Thoracic aorta (tissue), 2 donors: ENCODE measurements around the gene DCDC2. TPM values are rescaled to one million over a fixed set of nuclear protein-coding genes. Genes with fewer than 3 reads are reported as not detected.

ENCODE experiments used
- ATAC-seq: fragments of 150-250 bp; one replicate; pipeline ENCODE4 v1.8.0; 2017; ENCODE audit warnings: low read depth; ENCODE audit not compliant: insufficient number of reproducible peaks, low FRiP score
- DNase-seq: peaks from one replicate; pipeline ENCODE4 v3.0.0-alpha.2; 2020; ENCODE audit warnings: low spot score
- H3K27ac ChIP-seq, 2 donors: fragments of 200-600 bp; sonication (generic); 1 replicate in 1 of 2; 2 replicates in 1 of 2; pipeline ENCODE4 v1.5.1; 2016; ENCODE audit warnings: mild to moderate bottlenecking in 2 of 2, moderate library complexity in 2 of 2
- H3K27me3 ChIP-seq: fragments of 200-600 bp; sonication (generic); replicated peaks from 2 replicates; pipeline ENCODE4 v1.6.0; 2016; ENCODE audit warnings: mild to moderate bottlenecking; ENCODE audit not compliant: insufficient read depth
- H3K36me3 ChIP-seq: fragments of 200-600 bp; sonication (generic); one replicate; pipeline ENCODE4 v1.5.1; 2016
- H3K4me1 ChIP-seq, 2 donors: fragments of 200-600 bp; sonication (generic); 1 replicate in 1 of 2; 2 replicates in 1 of 2; pipeline versions ENCODE4 v1.5.1 to v1.6.0; 2016; ENCODE audit warnings: low read depth in 2 of 2, mild to moderate bottlenecking in 1 of 2; ENCODE audit not compliant: control insufficient read depth in 1 of 2
- H3K4me3 ChIP-seq: fragments of 200-600 bp; sonication (generic); 2 replicates; pipeline ENCODE4 v1.5.1; 2016; ENCODE audit warnings: mild to moderate bottlenecking
- H3K9me3 ChIP-seq: fragments of 200-600 bp; sonication (generic); 2 replicates; pipeline ENCODE4 v1.5.1; 2016
- CTCF ChIP-seq: fragments of 200-600 bp; sonication (generic); IDR thresholded peaks from one replicate; pipeline ENCODE4 v1.5.1; 2019; ENCODE audit warnings: antibody characterized with exemption
- total RNA-seq, 2 donors: library from RNA; depleted of rRNA; stranded (reverse); fragments of >200 nt; gene quantifications; one replicate each; pipeline versions ENCODE4 v1.1.0 to v1.2.3, GENCODE V29; 2016

The DCDC2 gene
- total RNA-seq, 2 donors from 2014 or later: not detected

DNA sequence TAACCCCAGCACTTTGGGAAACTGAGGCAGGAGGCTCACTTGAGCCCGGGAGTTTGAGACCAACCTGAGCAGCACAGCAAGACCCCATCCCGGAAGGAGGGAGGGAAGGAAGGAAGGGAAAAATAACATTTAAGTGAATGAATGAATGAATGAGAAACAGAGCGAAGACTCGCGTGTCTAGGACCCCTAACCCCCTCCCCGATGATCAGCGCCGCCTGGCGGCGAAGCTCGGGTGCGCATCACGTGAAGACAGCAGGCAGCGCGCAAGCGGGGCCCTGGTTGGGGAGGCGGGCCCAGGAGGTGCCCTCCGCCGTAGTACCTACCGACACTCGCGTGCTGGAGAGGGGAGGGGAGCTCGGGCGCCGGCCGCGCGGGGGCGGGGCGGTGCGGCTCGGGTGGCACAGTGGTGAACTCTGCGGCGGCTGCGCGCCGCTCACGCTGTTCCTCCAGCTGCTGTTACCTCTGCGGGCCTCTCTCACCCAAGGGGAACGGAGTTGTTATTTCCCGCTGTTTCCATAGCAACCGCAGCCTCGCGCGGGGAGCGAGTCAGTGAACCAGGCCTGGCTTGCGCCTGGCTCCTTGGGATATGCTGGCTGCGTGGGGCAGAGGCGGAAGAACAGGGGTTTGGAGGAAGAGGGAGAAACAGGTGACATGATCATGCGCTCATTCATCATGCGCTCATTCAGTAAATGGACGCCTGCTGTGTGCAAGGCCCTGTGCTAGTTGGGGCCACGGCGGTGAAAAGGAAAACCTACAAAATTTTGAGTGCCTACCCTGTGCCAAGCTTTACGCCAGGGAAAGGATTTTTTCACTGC is 2.0 kb upstream of the DCDC2 start:
- TF ChIP-seq CTCF: peak; percentile 64
- no peaks in the 10 kb centered on the region for H3K27me3 ChIP-seq
- ATAC-seq: peak; percentile 34
- H3K27ac ChIP-seq: no peak overlapping the region
- H3K4me3 ChIP-seq: peak overlapping the region; percentile 78
- peak; percentile 25 for DNase-seq
- H3K4me1 ChIP-seq: peaks cover 13 to 23% of the 10 kb centered on the region in 2 donors
- no peaks in the 10 kb centered on the region for H3K9me3 ChIP-seq
- H3K36me3 ChIP-seq: no peaks in the 10 kb centered on the region

DNA sequence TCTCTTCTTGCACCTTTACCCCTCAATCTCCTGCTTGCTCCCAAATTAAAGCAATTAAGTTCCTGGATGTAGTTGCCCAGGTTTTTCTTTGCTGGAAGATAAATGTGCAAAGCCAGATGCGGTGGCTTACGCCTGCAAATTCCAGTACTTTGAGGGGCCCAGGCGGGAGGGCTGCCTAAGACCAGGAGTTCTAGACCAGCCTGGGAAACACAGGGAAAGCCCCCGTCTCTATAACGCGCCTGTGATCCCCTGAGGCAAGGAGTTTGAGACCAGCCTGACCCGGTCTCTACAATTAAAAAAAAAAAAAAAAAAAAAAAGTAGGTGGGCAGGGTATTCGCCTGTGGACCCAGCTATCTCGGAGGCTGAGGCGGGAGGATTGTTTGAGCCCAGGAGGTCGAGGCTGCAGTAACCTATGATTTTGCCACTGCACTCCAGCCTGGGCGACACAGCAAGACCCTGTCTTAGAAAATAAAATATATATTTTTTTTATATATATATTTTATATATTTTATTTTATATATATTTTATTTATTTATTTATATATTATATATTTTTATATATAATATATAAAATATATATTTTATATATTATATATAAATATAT is 461 bp upstream of the DCDC2 start:
- no peak overlapping the region for H3K27ac ChIP-seq
- H3K9me3 ChIP-seq: no peaks in the 10 kb centered on the region
- peaks cover 13 to 23% of the 10 kb centered on the region in 2 donors for H3K4me1 ChIP-seq
- DNase-seq (no peak), ATAC-seq (no peak)
- H3K27me3 ChIP-seq: no peaks in the 10 kb centered on the region
- peak overlapping the region; percentile 61 for H3K4me3 ChIP-seq
- H3K36me3 ChIP-seq: no peaks in the 10 kb centered on the region
- TF ChIP-seq CTCF: no peak

DNA sequence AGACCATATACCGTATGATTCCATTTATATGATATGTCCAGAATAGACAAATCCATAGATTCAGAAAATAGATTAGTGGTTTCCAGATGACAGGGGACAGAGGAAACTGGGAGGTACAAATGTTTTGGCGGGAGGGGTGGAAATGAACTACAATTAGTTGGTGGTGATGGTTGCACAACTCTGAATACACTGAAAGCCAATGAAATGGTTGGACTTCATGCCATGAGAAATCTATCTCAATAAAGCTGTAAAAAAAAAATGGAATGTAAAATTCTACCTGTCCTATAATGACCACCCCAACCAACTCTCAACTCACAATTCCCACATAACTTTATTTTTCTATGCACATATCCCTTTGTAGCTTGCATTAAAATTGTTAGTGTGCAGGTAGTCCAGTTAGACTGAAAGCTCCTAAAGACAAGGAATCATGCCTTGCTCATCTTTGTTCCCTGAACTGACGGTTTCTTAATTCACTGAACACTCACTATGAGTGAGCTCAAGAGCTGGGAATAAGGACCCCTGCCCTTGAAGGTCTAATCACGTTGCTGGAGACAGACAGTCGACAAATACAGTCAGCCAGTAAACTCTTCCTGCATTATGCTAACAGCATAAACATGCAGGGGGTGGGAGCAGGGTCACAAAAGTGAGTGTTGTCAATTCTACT is 1.4 kb downstream of the DCDC2 start:
- ATAC-seq: no peak
- H3K4me1 ChIP-seq: peaks cover 13 to 23% of the 10 kb centered on the region in 2 donors
- no peak overlapping the region for H3K4me3 ChIP-seq

DNA sequence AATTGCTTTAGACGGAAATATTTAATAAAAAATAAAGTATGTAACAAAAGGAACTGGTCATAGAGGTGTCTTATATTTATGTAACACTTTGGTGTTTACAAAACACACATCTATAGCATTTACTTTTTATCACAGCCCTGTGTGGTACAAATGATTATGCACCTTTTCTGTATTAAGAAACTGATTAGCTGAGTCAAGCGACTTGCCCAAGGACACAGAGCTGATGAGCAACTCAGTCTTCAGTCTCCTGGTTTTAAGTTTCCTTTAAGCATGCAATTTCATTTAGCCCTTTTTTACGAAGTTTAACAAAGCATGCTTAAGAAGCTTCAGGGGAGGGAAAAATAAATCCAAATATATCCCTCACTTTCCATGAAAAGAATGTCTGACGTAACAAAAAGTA is 2.5 kb downstream of the DCDC2 start:
- no peaks in the 10 kb centered on the region for H3K36me3 ChIP-seq
- ATAC-seq (no peak), DNase-seq (no peak)
- TF ChIP-seq CTCF: no peak
- H3K4me1 ChIP-seq: peaks cover 6 to 16% of the 10 kb centered on the region in 2 donors
- no peaks in the 10 kb centered on the region for H3K9me3 ChIP-seq
- H3K4me3 ChIP-seq: no peak overlapping the region
- no peaks in the 10 kb centered on the region for H3K27me3 ChIP-seq
- H3K27ac ChIP-seq: no peak overlapping the region

More for the DNA sequence above, 1.4 kb downstream of the DCDC2 start:
- DNase-seq: no peak
- Histone ChIP-seq H3K27me3 (no peaks in the 10 kb centered on the region), H3K9me3 (no peaks in the 10 kb centered on the region), H3K36me3 (no peaks in the 10 kb centered on the region), H3K27ac (no peak overlapping the region)
- TF ChIP-seq CTCF: no peak

GRCh38 chr6:24353861-24354260 is 4.0 kb downstream of the DCDC2 start:
- Histone ChIP-seq H3K27ac (no peak overlapping the region), H3K9me3 (no peaks in the 10 kb centered on the region), H3K4me3 (no peak overlapping the region), H3K4me1 (peaks cover 5 to 9% of the 10 kb centered on the region in 2 donors), H3K27me3 (no peaks in the 10 kb centered on the region), H3K36me3 (no peaks in the 10 kb centered on the region)
- ATAC-seq (no peak), DNase-seq (no peak)
- TF ChIP-seq CTCF: no peak
